NCI-H187 (cell line): ENCODE results near the gene PCDHA1.
"Not testable (repeated sequence)": the region's sequence is repeated elsewhere in the genome, so short reads cannot be mapped to it uniquely, and the experiment has no call there.

Source experiments
- DNase-seq, 2 experiments: peaks; one replicate each; lab custom pipeline; 2025; lab: John Stamatoyannopoulos, UW

The PCDHA1 gene

DNA sequence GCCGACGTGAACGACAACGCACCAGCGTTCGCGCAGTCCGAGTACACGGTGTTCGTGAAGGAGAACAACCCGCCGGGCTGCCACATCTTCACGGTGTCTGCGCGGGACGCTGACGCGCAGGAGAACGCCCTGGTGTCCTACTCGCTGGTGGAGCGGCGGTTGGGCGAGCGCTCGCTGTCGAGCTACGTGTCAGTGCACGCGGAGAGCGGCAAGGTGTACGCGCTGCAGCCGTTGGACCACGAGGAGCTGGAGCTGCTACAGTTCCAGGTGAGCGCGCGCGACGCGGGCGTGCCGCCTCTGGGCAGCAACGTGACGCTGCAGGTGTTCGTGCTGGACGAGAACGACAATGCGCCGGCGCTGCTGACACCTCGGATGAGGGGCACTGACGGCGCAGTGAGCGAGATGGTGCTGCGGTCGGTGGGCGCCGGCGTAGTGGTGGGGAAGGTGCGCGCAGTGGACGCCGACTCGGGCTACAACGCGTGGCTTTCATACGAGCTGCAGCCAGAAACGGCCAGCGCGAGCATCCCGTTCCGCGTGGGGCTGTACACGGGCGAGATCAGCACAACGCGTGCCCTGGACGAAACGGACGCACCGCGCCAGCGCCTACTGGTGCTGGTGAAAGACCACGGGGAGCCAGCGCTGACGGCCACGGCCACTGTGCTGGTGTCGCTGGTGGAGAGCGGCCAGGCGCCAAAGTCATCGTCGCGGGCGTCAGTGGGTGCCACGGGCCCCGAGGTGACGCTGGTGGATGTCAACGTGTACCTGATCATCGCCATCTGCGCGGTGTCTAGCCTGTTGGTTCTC is 64.1 kb downstream of the PCDHA1 start:
- DNase-seq = not testable (repeated sequence)

- DNase-seq = peak; percentile 56 to 67
Measured at GRCh38 chr5:140855772-140856674, 70.1 kb downstream of the PCDHA1 start, which contains the start of gene PCDHA10. PCDHA10 (plus strand) TSS chr5:140855897; CDS start chr5:140856049, 152 bp downstream.

- no peak for DNase-seq
Measured at GRCh38 chr5:140857177-140857986, 71.4 kb downstream of the PCDHA1 start.

- DNase-seq = no peak
Measured at GRCh38 chr5:140857987-140858240, 72.0 kb downstream of the PCDHA1 start.

- DNase-seq = no peak
Measured at GRCh38 chr5:140862441-140863295, 76.7 kb downstream of the PCDHA1 start.

- no peak for DNase-seq
Measured at GRCh38 chr5:140868721-140869554, 83.0 kb downstream of the PCDHA1 start, which contains the start of gene PCDHA11. PCDHA11 (plus strand) TSS chr5:140868957; CDS start chr5:140869104, 147 bp downstream.

GRCh38 chr5:140869555-140869886 is 83.6 kb downstream of the PCDHA1 start:
- no peak for DNase-seq

GRCh38 chr5:140870221-140871201 is 84.6 kb downstream of the PCDHA1 start:
- no peak for DNase-seq

DNA sequence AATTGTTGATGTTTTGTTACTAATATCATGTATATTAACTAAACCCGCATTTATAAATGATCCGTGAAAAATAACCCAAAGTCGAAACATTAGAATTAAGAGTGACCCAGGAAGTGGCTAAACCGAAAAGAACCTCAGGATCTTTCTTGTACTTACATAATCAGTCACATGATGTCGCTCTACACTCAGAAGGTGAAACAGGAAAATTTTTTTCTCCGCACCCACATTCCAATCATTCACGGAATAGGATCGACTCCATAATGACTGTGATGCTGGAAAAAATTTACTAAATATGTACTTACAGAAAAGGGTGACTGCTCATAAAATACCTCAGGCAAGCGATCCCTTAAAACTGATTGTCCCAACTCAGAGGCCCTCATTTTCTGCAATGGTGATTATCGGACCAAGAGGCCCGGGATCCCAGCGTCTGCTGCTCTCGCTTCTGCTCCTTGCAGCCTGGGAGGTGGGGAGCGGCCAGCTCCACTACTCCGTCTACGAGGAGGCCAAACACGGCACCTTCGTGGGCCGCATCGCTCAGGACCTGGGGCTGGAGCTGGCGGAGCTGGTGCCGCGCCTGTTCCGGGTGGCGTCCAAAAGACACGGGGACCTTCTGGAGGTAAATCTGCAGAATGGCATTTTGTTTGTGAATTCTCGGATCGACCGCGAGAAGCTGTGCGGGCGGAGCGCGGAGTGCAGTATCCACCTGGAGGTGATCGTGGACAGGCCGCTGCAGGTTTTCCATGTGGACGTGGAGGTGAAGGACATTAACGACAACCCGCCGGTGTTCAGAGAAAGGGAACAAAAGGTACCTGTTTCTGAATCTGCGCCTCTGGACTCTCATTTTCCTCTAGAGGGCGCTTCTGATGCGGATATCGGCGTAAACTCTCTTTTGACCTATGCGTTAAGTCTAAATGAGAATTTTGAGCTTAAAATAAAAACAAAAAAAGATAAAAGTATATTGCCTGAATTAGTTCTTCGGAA is 89.4 kb downstream of the PCDHA1 start, which contains the start of gene PCDHA12:
PCDHA12 (plus strand) TSS at position 224 of the 981 bp plus-strand sequence; CDS start at position 389, 165 bp downstream.
- no peak for DNase-seq

- DNase-seq = not testable (repeated sequence)
Measured at GRCh38 chr5:140876541-140877261, 90.8 kb downstream of the PCDHA1 start.

- DNase-seq = no peak
Measured at GRCh38 chr5:140877262-140877581, 91.3 kb downstream of the PCDHA1 start.

DNA sequence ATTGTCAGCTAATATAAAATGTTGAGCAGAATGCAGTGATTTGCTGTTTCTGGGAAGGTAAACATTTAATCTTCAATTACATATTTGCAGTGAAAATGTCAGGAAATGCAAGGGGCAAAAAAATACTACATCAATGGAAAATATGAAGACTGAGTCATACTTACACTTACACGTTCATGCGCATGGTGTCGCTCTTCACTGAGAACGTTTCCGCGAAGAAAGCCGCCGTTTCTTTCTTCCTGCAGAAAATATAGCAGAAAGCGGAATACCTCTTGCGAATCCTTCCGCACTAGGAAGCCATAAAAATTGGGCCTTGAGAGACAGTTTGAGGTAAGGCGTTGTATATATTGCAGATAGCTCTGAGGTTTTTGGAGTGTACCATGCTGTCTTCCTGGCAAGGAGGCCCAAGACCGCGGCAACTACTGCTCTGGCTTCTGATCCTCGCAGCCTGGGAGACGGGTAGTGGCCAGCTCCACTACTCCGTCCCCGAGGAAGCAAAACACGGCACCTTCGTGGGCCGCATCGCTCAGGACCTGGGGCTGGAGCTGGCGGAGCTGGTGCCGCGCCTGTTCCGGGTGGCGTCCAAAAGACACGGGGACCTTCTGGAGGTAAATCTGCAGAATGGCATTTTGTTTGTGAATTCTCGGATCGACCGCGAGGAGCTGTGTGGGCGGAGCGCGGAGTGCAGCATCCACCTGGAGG is 96.1 kb downstream of the PCDHA1 start, which contains the start of gene PCDHA13:
PCDHA13 (plus strand) TSS at position 236 of the 702 bp plus-strand sequence; CDS start at position 381, 145 bp downstream.
- DNase-seq = no peak

DNA sequence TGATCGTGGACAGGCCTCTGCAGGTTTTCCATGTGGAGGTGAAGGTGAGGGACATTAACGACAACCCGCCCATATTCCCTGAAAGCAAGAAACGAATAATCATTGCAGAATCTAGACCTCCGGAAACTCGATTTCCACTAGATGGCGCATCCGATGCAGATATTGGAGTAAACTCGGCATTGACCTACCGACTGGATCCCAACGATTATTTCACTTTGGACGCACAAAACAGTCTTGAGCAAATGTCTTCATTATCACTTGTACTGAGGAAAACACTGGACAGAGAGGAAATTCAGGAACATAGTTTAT is 96.6 kb downstream of the PCDHA1 start:
- no peak for DNase-seq

DNA sequence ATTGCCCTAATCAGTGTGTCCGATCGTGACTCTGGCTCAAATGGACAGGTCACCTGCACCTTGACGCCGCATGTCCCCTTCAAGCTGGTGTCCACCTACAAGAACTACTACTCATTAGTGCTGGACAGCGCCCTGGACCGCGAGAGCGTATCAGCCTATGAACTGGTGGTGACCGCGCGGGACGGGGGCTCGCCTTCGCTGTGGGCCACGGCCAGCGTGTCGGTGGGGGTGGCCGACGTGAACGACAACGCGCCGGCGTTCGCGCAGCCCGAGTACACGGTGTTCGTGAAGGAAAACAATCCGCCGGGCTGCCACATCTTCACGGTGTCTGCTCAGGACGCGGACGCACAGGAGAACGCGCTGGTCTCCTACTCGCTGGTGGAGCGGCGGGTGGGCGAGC is 97.4 kb downstream of the PCDHA1 start:
- DNase-seq = no peak

DNA sequence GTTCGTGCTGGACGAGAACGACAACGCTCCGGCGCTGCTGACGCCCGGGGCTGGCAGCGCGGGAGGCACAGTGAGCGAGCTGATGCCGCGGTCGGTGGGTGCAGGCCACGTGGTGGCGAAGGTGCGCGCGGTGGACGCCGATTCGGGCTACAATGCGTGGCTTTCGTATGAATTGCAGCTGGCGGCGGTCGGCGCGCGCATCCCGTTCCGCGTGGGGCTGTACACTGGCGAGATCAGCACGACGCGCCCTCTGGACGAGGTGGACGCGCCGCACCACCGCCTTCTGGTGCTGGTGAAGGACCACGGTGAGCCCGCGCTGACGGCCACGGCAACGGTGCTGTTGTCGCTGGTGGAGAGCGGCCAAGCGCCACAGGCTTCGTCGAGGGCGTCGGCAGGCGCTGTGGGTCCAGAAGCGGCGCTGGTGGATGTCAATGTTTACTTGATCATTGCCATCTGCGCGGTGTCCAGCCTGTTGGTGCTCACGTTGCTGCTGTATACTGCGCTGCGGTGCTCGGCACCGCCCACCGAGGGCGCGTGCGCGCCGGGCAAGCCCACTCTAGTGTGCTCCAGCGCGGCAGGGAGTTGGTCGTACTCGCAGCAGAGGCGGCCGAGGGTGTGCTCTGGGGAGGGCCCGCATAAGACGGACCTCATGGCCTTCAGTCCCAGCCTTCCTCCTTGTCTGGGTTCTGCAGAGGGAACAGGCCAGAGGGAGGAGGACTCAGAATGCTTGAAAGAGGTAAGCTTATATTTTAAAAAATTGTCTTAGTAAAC is 98.2 kb downstream of the PCDHA1 start:
- DNase-seq = no peak

GRCh38 chr5:140916325-140916724 is 130.4 kb downstream of the PCDHA1 start:
- no peak for DNase-seq
